Islet precursor cell (in vitro differentiated cells): ENCODE measurements around the gene TAMALIN.

Experiments used
- DNase-seq: peaks from one replicate; pipeline ENCODE4 v3.0.0-alpha.2; 2018

Gene TAMALIN

GRCh38 chr12:52037248-52037861 is 30.6 kb downstream of the TAMALIN start:
- DNase-seq = peak; percentile 91

DNA sequence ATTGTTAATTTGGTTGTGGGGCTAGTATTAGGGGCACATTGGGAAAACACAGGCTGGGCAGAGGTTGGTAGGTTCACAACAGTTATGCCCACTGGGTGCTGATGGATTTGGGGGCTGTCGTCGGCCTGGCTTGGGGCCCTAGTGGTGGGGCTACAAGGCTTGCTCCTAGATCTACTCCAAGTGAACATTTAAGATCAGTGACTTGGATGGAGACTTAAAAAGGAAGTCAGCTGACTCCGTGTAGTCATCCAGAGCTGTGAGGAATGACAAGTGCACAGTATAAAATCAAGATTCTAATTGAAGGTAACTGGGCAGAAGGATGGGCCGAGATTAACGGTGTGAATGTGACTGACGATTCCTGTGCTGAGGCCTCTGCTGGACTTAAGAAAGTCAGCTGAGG is 31.7 kb downstream of the TAMALIN start:
- no peak for DNase-seq

DNA sequence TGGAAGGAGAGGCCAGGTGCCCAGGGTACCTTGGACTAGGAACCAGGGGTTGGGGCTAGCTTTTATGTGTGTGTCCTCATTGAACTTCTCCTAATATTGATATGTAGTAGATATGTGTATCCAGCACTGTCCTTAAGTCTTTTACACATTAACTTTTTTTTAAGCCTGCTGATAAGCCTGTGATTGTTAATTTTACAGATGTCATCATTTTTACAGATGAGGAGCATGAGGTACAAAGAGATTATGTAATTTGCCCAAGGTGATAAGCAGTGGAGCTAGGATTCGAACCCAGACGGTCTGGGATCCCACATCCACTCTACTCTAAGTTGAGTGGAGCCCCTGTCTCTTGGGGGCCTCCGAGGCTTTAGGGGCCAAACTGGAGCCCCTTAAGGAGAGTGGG is 34.3 kb downstream of the TAMALIN start:
- DNase-seq = no peak

GRCh38 chr12:52041695-52042123 is 35.0 kb downstream of the TAMALIN start:
- DNase-seq = peak; percentile 87

DNA sequence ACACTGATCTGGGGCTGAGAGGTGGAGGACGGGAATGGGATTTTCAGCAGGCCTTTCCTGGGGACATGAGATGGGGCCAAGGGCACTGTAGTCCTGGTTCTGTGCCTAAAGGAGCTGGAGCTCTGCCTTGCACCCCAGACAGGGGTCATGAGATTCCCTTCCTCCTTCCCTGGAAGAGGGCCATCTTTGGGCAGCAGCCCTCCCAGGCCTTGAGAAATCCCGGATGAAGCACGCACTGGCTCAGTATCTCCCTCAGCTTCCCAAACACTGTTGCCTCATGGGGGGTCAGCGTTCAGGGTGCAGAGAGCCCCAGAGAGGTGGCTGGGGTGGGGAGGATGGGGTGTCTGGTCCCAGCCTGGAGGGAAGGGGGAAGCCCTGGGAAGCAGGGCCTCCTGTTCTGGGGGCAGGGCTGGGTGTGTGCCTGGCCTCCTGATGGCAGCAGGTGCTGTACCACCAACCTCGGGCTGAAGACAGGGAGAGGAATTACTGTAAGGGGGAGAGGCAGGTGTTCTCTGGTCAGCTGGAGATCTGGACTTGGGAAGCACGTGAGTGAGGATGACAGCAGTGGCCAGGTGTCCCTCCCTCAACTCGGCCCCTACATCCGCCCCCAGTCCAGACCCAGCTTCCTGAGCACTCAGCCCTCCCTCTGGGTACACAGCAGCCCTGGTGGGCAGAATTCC is 36.1 kb downstream of the TAMALIN start:
- DNase-seq = no peak

- DNase-seq = no peak
Observed at GRCh38 chr12:52043386-52044212, 36.9 kb downstream of the TAMALIN start.

GRCh38 chr12:52044292-52044983 is 37.7 kb downstream of the TAMALIN start:
- no peak for DNase-seq

DNA sequence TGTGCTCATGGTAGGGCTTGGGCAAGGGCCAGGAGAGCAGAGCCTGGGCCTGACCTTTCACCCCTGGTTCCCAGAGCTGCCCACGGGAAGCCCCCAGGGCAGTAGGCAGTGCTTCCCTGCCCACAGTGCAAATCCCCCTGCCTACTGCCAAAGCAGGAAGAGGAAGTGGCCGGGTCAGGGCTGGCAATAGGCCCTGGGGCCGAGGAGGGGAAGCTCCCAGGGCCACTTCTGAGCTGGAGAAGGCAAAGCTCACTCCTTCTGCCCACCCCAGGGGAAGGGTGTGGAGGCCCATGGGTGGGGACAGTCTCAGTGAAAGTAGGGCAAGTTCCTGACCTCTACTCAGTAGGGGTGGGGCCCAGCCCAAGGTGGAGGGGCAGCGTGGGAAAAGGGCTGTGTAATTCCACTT is 39.1 kb downstream of the TAMALIN start:
- peak; percentile 60 for DNase-seq

DNA sequence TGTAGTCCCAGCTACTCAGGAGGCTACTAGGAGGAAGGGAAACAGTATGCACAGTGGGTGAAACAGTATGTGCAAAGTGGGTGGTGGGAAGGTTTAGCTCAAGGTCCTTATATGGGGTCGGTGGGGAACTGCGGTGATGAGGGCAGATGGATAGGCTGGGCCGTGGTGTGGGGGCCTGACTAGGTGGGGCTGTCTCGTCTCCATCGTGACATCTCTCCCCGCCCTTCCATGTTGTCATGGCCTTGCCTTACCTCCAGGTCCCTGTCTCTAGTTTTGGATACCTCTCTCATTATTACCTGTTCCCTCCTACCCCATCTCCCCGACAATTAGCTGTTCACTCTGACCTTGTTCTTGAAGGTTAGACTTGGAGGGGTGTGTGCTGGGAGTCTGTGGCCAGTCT is 40.1 kb downstream of the TAMALIN start:
- no peak for DNase-seq

- no peak for DNase-seq
Observed at GRCh38 chr12:52049286-52049685, 42.5 kb downstream of the TAMALIN start.

DNA sequence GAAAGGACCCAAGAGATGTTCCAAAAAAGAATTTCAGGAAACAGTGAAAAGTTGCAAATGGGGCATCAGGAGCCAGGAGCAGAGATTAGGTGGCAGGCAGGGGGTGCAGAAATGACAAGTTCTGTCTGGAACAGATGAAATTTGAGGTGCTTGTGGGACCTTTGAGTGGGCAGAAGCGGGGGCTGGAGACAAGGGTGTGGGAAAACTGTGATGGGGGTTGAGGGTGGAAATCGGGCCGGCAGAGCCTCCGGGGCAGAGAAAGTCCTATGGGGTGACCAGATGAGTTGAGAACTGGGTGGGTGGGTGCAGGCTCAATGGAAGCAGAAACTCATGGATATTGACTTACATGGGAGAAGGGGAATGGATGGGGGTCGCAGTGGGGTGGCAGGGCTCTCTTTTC is 42.9 kb downstream of the TAMALIN start:
- DNase-seq = no peak

DNA sequence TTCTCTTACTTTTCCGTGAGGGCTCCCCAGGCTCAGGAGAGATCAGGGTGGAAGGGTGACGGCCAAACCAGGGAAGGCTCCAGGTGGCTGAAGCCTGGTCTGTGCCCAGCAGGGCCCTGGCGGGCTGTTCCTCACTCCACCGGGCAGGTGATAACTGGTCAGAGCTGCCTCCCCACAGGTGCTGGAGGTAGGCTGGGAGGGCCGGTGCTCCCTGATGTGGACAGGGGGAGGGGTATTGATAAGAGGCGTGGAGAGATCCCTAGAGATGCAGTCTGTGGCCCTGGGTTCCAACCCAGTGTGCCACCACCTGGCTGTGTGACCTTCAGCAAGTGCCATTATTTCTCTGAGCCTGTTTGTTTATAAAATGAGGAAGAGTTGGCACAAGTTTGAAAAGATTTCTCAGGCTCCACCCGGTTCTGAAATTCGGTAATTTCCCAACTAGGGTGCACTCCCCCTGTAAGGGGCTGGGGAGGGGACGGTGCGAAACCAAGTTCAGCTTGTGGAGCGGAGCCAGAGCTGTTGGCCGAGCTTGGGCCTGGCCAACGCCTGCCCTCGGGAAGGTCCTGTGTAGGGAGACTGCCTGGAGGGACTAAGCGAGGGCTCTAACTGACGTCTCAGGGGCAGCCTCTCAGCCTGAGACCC is 43.5 kb downstream of the TAMALIN start:
- peak; percentile 64 for DNase-seq

DNA sequence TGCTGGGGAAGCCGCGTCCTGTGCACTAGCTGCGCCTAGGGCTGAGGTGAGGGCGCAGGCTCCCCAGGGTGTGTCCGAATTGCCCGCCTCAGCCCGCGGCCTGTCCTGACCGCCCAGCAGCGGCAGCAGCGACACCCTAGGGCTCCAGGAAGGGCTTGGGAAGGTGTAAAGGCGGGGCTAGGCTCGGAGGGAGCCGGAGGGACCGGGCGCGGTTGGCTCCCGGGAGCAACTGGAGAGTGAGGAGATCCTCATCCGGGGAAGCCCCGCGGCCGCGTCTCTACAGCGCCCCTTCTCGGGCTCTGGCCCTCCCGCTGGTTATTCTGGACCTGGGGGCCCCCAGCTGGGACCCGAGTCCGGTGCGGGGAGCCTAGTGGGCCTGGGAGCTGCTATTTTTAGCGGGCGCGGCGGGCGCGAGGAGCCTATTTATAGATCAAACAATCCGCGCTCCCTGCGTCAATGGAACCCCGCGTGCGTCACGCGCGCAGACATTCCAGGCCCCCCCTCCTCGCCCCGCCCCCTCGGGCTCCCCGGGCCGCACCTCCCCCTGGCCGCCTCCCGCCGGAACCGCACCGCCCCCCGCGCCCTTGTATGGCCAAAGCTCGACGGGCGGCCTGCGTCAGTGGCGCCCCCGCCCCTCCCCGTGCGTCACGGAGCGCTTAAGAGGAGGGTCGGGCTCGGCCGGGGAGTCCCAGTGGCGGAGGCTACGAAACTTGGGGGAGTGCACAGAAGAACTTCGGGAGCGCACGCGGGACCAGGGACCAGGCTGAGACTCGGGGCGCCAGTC is 44.2 kb downstream of the TAMALIN start, which contains the start of gene NR4A1:
Gene NR4A1 (plus strand): TSS at position 685 of the 784 bp plus-strand sequence. CDS start 2,887 bp downstream, outside the sequence.
- DNase-seq = peak; percentile 98

DNA sequence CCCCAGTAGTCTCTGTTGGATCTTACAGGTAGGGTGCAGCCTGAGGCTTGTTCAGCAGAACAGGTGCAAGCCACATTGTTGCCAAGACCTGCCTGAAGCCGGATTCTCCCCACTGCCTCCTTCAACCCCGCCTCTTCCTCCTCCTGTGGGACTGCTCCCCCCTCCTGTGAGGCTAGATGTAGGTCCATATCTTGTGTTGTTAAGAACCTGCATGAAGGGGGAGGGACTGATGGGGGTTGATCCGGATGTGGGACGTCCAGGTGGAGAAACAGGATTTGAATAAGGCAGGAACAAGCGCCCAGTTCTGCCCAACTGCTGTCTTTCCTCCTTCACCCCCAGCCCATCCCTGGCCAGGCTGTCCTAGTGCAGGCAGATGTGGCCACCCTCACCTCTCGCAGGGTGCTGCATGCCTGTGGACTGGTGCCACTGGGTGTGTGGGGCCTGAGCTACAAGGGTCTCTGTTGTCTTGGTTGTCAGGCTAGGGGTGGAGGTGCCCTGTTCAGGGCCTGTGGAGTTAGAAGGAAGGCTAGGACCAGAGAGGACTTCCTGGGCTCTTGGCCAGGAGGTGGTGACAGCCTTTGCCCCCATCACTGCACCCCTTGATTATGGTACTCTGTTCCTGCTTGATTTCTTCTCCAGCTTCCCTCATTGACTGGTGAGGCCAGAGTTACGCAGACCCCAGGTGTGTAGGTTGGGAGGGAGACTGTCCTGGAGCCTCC is 45.9 kb downstream of the TAMALIN start:
- DNase-seq = no peak

GRCh38 chr12:52053536-52054209 is 46.9 kb downstream of the TAMALIN start:
- no peak for DNase-seq

GRCh38 chr12:52054231-52054832 is 47.6 kb downstream of the TAMALIN start:
- DNase-seq = no peak

GRCh38 chr12:52054833-52055730 is 48.3 kb downstream of the TAMALIN start:
- DNase-seq = no peak

- DNase-seq = no peak
Observed at GRCh38 chr12:52055731-52056711, 49.3 kb downstream of the TAMALIN start.
